Ascending aorta (tissue), 2 donors: ENCODE measurements around the gene SART1. TPM values are rescaled to one million over a fixed set of nuclear protein-coding genes. Genes with fewer than 3 reads are reported as not detected.

Experiments
- DNase-seq, 2 donors: peaks; one replicate each; pipeline ENCODE4 v3.0.0-alpha.2; 2019; ENCODE audit warnings: low spot score in 2 of 2
- H3K27ac ChIP-seq, 2 donors: fragments of 200-600 bp; sonication (generic); one replicate each; pipeline ENCODE4 v1.5.1; 2016 to 2017; ENCODE audit warnings: mild to moderate bottlenecking in 1 of 2
- H3K27me3 ChIP-seq: fragments of 200-600 bp; sonication (generic); one replicate; pipeline ENCODE4 v1.5.1; 2017
- H3K36me3 ChIP-seq, 2 donors: fragments of 200-600 bp; sonication (generic); one replicate each; pipeline ENCODE4 v1.5.1; 2016
- H3K4me1 ChIP-seq, 2 donors: fragments of 200-600 bp; sonication (generic); one replicate each; pipeline ENCODE4 v1.5.1; 2016 to 2017; ENCODE audit warnings: mild to moderate bottlenecking in 1 of 2
- H3K4me3 ChIP-seq, 2 donors: fragments of 200-600 bp; sonication (generic); one replicate each; pipeline ENCODE4 v1.5.1; 2016 to 2017; ENCODE audit warnings: mild to moderate bottlenecking in 1 of 2
- H3K9me3 ChIP-seq, 2 donors: fragments of 200-600 bp; sonication (generic); one replicate each; pipeline ENCODE4 v1.5.1; 2016
- CTCF ChIP-seq, 3 experiments: fragments of 200-600 bp in 2 of 3; fragments of 450-650 bp in 1 of 3; sonication (generic) in 2 of 3; IDR thresholded peaks; one replicate each; pipeline ENCODE4 v1.5.1; 2016 to 2019; ENCODE audit warnings: antibody characterized with exemption in 3 of 3, mild to moderate bottlenecking in 1 of 3, moderate library complexity in 1 of 3
- intact Hi-C: fragments of 100-400 bp; cut with DNase I; formaldehyde crosslinking; loops from one replicate; pipeline ENCODE4 v1.15.1; 2023
- total RNA-seq: library from RNA; depleted of rRNA; stranded (reverse); fragments of >200 nt; gene quantifications from one replicate; pipeline ENCODE4 v1.1.0, GENCODE V29; 2016

The SART1 gene
- total RNA-seq, 1 donor from 2014 or later = 28.4 TPM

- Histone ChIP-seq H3K4me1 (no peaks in the 10 kb centered on the region), H3K36me3 (peaks cover 39 to 52% of the 10 kb centered on the region in 2 donors), H3K27me3 (no peaks in the 10 kb centered on the region), H3K4me3 (no peak overlapping the region), H3K27ac (no peak overlapping the region), H3K9me3 (no peaks in the 10 kb centered on the region)
- TF ChIP-seq CTCF (IDR thresholded peaks at IDR 0.05) = no peak
- no peak for DNase-seq
- intact Hi-C loops = no loop called here
These were observed 16.3 kb downstream of the SART1 start for GRCh38 chr11:65977621-65978390.

- intact Hi-C loops = no loop called here
- no peak for TF ChIP-seq CTCF (IDR thresholded peaks at IDR 0.05)
- H3K36me3 ChIP-seq = peaks cover 35 to 45% of the 10 kb centered on the region in 2 donors
- no peaks in the 10 kb centered on the region for H3K27me3 ChIP-seq
- no peak overlapping the region for H3K27ac ChIP-seq
- no peaks in the 10 kb centered on the region for H3K4me1 ChIP-seq
- no peaks in the 10 kb centered on the region for H3K9me3 ChIP-seq
- no peak for DNase-seq
- H3K4me3 ChIP-seq = no peak overlapping the region
These were observed 17.1 kb downstream of the SART1 start for GRCh38 chr11:65978391-65979238.

GRCh38 chr11:65979261-65979759, 17.8 kb downstream of the SART1 start:
- intact Hi-C loops = no loop called here
- H3K36me3 ChIP-seq = peaks cover 32 to 44% of the 10 kb centered on the region in 2 donors

GRCh38 chr11:65981101-65981740, 19.7 kb downstream of the SART1 start:
- H3K4me1 ChIP-seq = no peaks in the 10 kb centered on the region
- H3K27me3 ChIP-seq = no peaks in the 10 kb centered on the region
- no peak for TF ChIP-seq CTCF (IDR thresholded peaks at IDR 0.05)
- H3K4me3 ChIP-seq = no peak overlapping the region
- no peak for DNase-seq
- intact Hi-C loops = no loop called here
- H3K9me3 ChIP-seq = no peaks in the 10 kb centered on the region
- H3K27ac ChIP-seq = no peak overlapping the region
- peaks cover 31 to 40% of the 10 kb centered on the region in 2 donors for H3K36me3 ChIP-seq

More at GRCh38 chr11:65979261-65979759, 17.8 kb downstream of the SART1 start:
- no peak for TF ChIP-seq CTCF (IDR thresholded peaks at IDR 0.05)
- DNase-seq = no peak
- Histone ChIP-seq H3K4me3 (no peak overlapping the region), H3K27me3 (no peaks in the 10 kb centered on the region), H3K9me3 (no peaks in the 10 kb centered on the region), H3K27ac (no peak overlapping the region), H3K4me1 (no peaks in the 10 kb centered on the region)

GRCh38 chr11:65981972-65982823, 20.7 kb downstream of the SART1 start:
- no peak for DNase-seq
- intact Hi-C loops = no loop called here
- Histone ChIP-seq H3K4me3 (no peak overlapping the region), H3K4me1 (no peaks in the 10 kb centered on the region), H3K27me3 (no peaks in the 10 kb centered on the region), H3K9me3 (no peaks in the 10 kb centered on the region), H3K36me3 (peaks cover 22 to 30% of the 10 kb centered on the region in 2 donors), H3K27ac (no peak overlapping the region)
- TF ChIP-seq CTCF (IDR thresholded peaks at IDR 0.05) = no peak
